ENCODE data around the gene PBLD. TPM values are rescaled to one million over a fixed set of nuclear protein-coding genes. Genes with fewer than 3 reads are reported as not detected.

The PBLD gene
- total and polyA plus RNA-seq, 4 donors = 1.2 to 12.5 (median 3.1) TPM

GRCh38 chr10:68305854-68306253 lies 26.9 kb downstream of the PBLD start:
- no peak for DNase-seq
- no peak for TF ChIP-seq CTCF (IDR thresholded peaks at IDR 0.05; ENCODE audit: control extremely low read depth, extremely low read depth)
- H3K9me3 ChIP-seq (ENCODE audit: control insufficient read depth in 4 of 4, insufficient read depth in 3 of 4, low read length in 3 of 4) = no peaks in the 10 kb centered on the region
- 0 to 51% methylated on average over 1 of the region's 1 CpG for WGBS, 2 donors
- no peaks in the 10 kb centered on the region for H3K27me3 ChIP-seq (ENCODE audit: control insufficient read depth in 3 of 3, insufficient read depth in 3 of 3, low read length in 2 of 3)
- H3K27ac ChIP-seq (ENCODE audit: low read depth in 1 of 2, low read length in 1 of 2) = no peak overlapping the region
- H3K9ac ChIP-seq (ENCODE audit: insufficient read depth in 1 of 2, low read length in 2 of 2) = no peak overlapping the region
- H3K4me3 ChIP-seq = no peak overlapping the region
- H3K4me1 ChIP-seq (ENCODE audit: control insufficient read depth in 5 of 5, insufficient read depth in 5 of 5, low read length in 5 of 5) = peaks cover 0 to 5% (median 0%) of the 10 kb centered on the region in 5 donors
- ATAC-seq (ENCODE audit: insufficient read depth, low FRiP score) = no peak
- H3K36me3 ChIP-seq (ENCODE audit: control insufficient read depth in 4 of 4, insufficient read depth in 4 of 4, low read length in 4 of 4) = no peaks in the 10 kb centered on the region

GRCh38 chr10:68303849-68304412 lies 28.8 kb downstream of the PBLD start:
- Histone ChIP-seq H3K9ac (ENCODE audit: insufficient read depth in 1 of 2, low read length in 2 of 2) (no peak overlapping the region), H3K27ac (ENCODE audit: low read depth in 1 of 2, low read length in 1 of 2) (no peak overlapping the region), H3K27me3 (ENCODE audit: control insufficient read depth in 3 of 3, insufficient read depth in 3 of 3, low read length in 2 of 3) (no peaks in the 10 kb centered on the region), H3K4me1 (ENCODE audit: control insufficient read depth in 5 of 5, insufficient read depth in 5 of 5, low read length in 5 of 5) (peaks cover 0 to 5% (median 0%) of the 10 kb centered on the region in 5 donors), H3K4me3 (no peak overlapping the region), H3K36me3 (ENCODE audit: control insufficient read depth in 4 of 4, insufficient read depth in 4 of 4, low read length in 4 of 4) (no peaks in the 10 kb centered on the region), H3K9me3 (ENCODE audit: control insufficient read depth in 4 of 4, insufficient read depth in 3 of 4, low read length in 3 of 4) (no peaks in the 10 kb centered on the region)
- no peak for TF ChIP-seq CTCF (IDR thresholded peaks at IDR 0.05; ENCODE audit: control extremely low read depth, extremely low read depth)
- WGBS, 2 donors = 71 to 83% methylated on average over 7 of the region's 7 CpGs
- DNase-seq (no peak), ATAC-seq (ENCODE audit: insufficient read depth, low FRiP score) (no peak)

DNA sequence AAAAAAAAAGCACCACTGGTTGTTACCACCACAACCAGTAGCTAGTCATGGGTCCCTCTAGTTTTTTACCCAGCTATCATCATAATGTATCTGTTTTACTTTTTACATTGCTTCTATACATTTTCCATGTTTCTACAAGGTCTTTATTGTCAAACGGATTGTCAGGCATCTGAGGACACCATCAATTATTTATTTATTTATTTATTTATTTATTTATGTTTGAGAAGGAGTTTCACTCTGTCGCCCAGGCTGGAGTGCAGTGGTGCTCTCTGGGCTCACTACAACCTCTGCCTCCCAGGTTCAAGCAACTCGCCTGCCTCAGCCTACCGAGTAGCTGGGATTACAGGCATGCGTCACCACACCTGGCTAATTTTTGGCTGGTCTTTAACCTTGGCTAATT lies 29.9 kb downstream of the PBLD start:
- 73 to 87% methylated on average over 5 of the region's 5 CpGs for WGBS, 2 donors
- H3K27ac ChIP-seq (ENCODE audit: low read depth in 1 of 2, low read length in 1 of 2) = no peak overlapping the region
- no peak for TF ChIP-seq CTCF (IDR thresholded peaks at IDR 0.05; ENCODE audit: control extremely low read depth, extremely low read depth)
- no peaks in the 10 kb centered on the region for H3K27me3 ChIP-seq (ENCODE audit: control insufficient read depth in 3 of 3, insufficient read depth in 3 of 3, low read length in 2 of 3)
- DNase-seq = no peak
- H3K4me3 ChIP-seq = no peak overlapping the region
- H3K9me3 ChIP-seq (ENCODE audit: control insufficient read depth in 4 of 4, insufficient read depth in 3 of 4, low read length in 3 of 4) = no peaks in the 10 kb centered on the region
- no peak for ATAC-seq (ENCODE audit: insufficient read depth, low FRiP score)
- no peaks in the 10 kb centered on the region for H3K36me3 ChIP-seq (ENCODE audit: control insufficient read depth in 4 of 4, insufficient read depth in 4 of 4, low read length in 4 of 4)
- H3K9ac ChIP-seq (ENCODE audit: insufficient read depth in 1 of 2, low read length in 2 of 2) = no peak overlapping the region
- peaks cover 0 to 5% (median 0%) of the 10 kb centered on the region in 5 donors for H3K4me1 ChIP-seq (ENCODE audit: control insufficient read depth in 5 of 5, insufficient read depth in 5 of 5, low read length in 5 of 5)

- 46 to 66% methylated on average over 2 of the region's 2 CpGs for WGBS, 2 donors
- Histone ChIP-seq H3K27me3 (ENCODE audit: control insufficient read depth in 3 of 3, insufficient read depth in 3 of 3, low read length in 2 of 3) (no peaks in the 10 kb centered on the region), H3K27ac (ENCODE audit: low read depth in 1 of 2, low read length in 1 of 2) (no peak overlapping the region), H3K4me1 (ENCODE audit: control insufficient read depth in 5 of 5, insufficient read depth in 5 of 5, low read length in 5 of 5) (peaks cover 0 to 5% (median 0%) of the 10 kb centered on the region in 5 donors), H3K9me3 (ENCODE audit: control insufficient read depth in 4 of 4, insufficient read depth in 3 of 4, low read length in 3 of 4) (no peaks in the 10 kb centered on the region), H3K9ac (ENCODE audit: insufficient read depth in 1 of 2, low read length in 2 of 2) (no peak overlapping the region), H3K4me3 (no peak overlapping the region), H3K36me3 (ENCODE audit: control insufficient read depth in 4 of 4, insufficient read depth in 4 of 4, low read length in 4 of 4) (no peaks in the 10 kb centered on the region)
- no peak for ATAC-seq (ENCODE audit: insufficient read depth, low FRiP score)
- DNase-seq = no peak
- no peak for TF ChIP-seq CTCF (IDR thresholded peaks at IDR 0.05; ENCODE audit: control extremely low read depth, extremely low read depth)
Observed at GRCh38 chr10:68302503-68302823, 30.3 kb downstream of the PBLD start.

Measured in lung (tissue), 12 donors.